ENCODE results near the gene ARHGEF2. TPM values are rescaled to one million over a fixed set of nuclear protein-coding genes. Genes with fewer than 3 reads are reported as not detected.

The ARHGEF2 gene
- total and polyA plus RNA-seq, 2 donors (not counting 1 experiment from before 2014, with no cell fraction given), result 241 to 245 TPM

DNA sequence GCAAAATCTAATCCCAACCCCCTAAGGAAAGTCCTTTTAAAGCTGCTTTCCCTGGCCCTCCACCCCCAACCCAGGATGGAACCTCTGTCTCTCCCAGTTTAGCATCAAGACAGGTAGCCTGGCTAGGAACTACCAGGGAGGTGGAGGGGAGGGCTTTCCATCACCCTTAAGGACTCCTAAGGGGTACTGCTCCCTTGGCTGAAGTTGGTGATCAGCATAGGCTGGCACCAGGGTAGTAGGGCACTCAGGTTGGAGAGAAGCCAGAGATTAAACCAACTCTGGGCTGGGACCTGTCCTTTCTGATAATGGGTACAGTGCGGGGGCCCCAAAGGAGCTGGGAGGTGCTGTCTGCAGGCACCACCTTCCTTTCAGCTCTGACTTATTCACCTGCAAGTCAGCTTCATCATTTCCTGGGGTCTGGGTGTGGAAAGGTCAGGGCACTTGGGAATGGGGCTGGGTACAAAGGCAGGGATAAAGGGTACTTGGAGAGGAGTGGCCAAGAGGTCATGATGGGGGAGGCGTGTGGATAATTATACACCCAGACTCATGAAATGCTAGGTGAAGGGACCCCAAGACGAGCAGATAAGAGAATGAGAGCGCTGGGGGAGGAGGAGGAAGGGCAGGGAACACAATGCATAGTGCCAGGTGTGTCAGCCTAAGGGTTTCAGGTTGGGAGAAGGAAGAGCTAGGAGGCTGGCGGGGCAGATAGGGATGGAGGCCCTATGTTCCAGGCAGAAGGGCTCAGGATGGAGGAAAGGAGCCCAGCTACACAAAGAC lies 1.2 kb downstream of the ARHGEF2 start:
- 0% methylated on average over 5 of the region's 5 CpGs for WGBS (ENCODE audit: insufficient coverage)
- H3K27ac Mint-ChIP-seq, result peak overlapping the region; percentile 94
- H2AFZ ChIP-seq (ENCODE audit: insufficient read depth, low read depth, low read length, poor library complexity, severe bottlenecking), result peak overlapping the region; percentile 67
- H3K4me2 ChIP-seq (replicated peaks; ENCODE audit: low read depth, low read length, poor library complexity, severe bottlenecking), result peak overlapping the region; percentile 93
- no peaks in the 10 kb centered on the region for H3K27me3 Mint-ChIP-seq
- peak overlapping the region; percentile 89 for H3K9ac ChIP-seq (ENCODE audit: low read length)
- ChIA-PET CTCF (interaction anchor here (1.4 to 12.2 kb wide), 10 partner anchors 8 to 42 kb away, joined by 5 to 206 read pairs (median 10); partner anchors contain the start of genes KHDC4 and RXFP4), POLR2A (interaction anchor here (0.6 to 4.4 kb wide), 11 partner anchors 8 to 43 kb away, joined by 3 to 61 read pairs (median 9); partner anchors contain the start of genes KHDC4 and RXFP4)
- peak overlapping the region; percentile 95 for H3K4me3 Mint-ChIP-seq
- ATAC-seq (ENCODE audit: low read depth), result no peak
- peak overlapping the region; percentile 70 to 91 for H3K27ac ChIP-seq (ENCODE audit: low read length in 2 of 2)
- intact Hi-C loops (cut with micrococcal nuclease), result loop anchor here (5.0 kb wide), 1 partner anchor 230 kb away; no protein-coding TSS in a partner anchor
- H4K20me1 ChIP-seq (ENCODE audit: control insufficient read depth, insufficient read depth, low read length, poor library complexity, severe bottlenecking), result peaks cover 60% of the 10 kb centered on the region
- H3K4me1 Mint-ChIP-seq, result peaks cover 81% of the 10 kb centered on the region
- H3K9me3 Mint-ChIP-seq (ENCODE audit: insufficient read depth), result no peaks in the 10 kb centered on the region
- H3K27me3 ChIP-seq (replicated peaks in 1 of 4; ENCODE audit: control extremely low read depth in 1 of 4, control insufficient read depth in 3 of 4, insufficient read depth in 4 of 4, low read length in 3 of 4), result no peaks in the 10 kb centered on the region
- H3K4me3 ChIP-seq (ENCODE audit: control extremely low read depth in 1 of 5, extremely low read depth in 1 of 5, insufficient read depth in 1 of 5, low read depth in 2 of 5, low read length in 4 of 5), result peak overlapping the region; percentile 71 to 93 (median 81)
- peaks cover 98% of the 10 kb centered on the region for H3K79me2 ChIP-seq (ENCODE audit: control insufficient read depth, insufficient read depth, low read length)
- no peak for TF ChIP-seq EZH2 (IDR thresholded peaks at IDR 0.05; ENCODE audit: borderline replicate concordance, insufficient read depth, low read depth, low read length, poor library complexity, severe bottlenecking)
- TF ChIP-seq, protein P1, sequence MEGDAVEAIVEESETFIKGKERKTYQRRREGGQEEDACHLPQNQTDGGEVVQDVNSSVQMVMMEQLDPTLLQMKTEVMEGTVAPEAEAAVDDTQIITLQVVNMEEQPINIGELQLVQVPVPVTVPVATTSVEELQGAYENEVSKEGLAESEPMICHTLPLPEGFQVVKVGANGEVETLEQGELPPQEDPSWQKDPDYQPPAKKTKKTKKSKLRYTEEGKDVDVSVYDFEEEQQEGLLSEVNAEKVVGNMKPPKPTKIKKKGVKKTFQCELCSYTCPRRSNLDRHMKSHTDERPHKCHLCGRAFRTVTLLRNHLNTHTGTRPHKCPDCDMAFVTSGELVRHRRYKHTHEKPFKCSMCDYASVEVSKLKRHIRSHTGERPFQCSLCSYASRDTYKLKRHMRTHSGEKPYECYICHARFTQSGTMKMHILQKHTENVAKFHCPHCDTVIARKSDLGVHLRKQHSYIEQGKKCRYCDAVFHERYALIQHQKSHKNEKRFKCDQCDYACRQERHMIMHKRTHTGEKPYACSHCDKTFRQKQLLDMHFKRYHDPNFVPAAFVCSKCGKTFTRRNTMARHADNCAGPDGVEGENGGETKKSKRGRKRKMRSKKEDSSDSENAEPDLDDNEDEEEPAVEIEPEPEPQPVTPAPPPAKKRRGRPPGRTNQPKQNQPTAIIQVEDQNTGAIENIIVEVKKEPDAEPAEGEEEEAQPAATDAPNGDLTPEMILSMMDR (IDR thresholded peaks at IDR 0.05), result no peak
- H3K4me1 ChIP-seq (ENCODE audit: control insufficient read depth in 2 of 2, insufficient read depth in 2 of 2, low read length in 2 of 2), result peaks cover 63 to 72% of the 10 kb centered on the region in 2 donors
- no peaks in the 10 kb centered on the region for H3K9me3 ChIP-seq (ENCODE audit: control extremely low read depth in 1 of 3, control insufficient read depth in 2 of 3, insufficient read depth in 1 of 3, low read length in 2 of 3)
- DNase-seq, result no peak
- H3K36me3 ChIP-seq (replicated peaks in 1 of 2; ENCODE audit: control extremely low read depth in 1 of 2, control insufficient read depth in 1 of 2, extremely low read depth in 1 of 2, insufficient read depth in 2 of 2, low read length in 1 of 2), result peaks cover 4 to 21% of the 10 kb centered on the region in 2 experiments
